HepG2 (cell line): ENCODE results near the gene SNX7. TPM values are rescaled to one million over a fixed set of nuclear protein-coding genes. Genes with fewer than 3 reads are reported as not detected.

ENCODE experiments used
- DMTF1 ChIP-seq: sonication (generic); formaldehyde crosslinking; IDR thresholded peaks from 2 replicates; pipeline ENCODE4 v1.4.0; 2020; ENCODE audit warnings: mild to moderate bottlenecking, missing genetic modification reagents
- DRAP1 ChIP-seq: IDR thresholded peaks from 2 replicates; pipeline ENCODE4 v1.6.1; 2016; ENCODE audit warnings: missing genetic modification reagents, missing compliant biosample characterization
- FUBP1 ChIP-seq: sonication (generic); formaldehyde crosslinking; IDR thresholded peaks from 2 replicates; pipeline ENCODE4 v1.5.1; 2020; ENCODE audit warnings: missing genetic modification reagents, mild to moderate bottlenecking, borderline replicate concordance
- GFI1 ChIP-seq: sonication (generic); formaldehyde crosslinking; IDR thresholded peaks from 2 replicates; pipeline ENCODE4 v1.5.0; 2020; ENCODE audit warnings: missing genetic modification reagents, mild to moderate bottlenecking, borderline replicate concordance
- KDM1A ChIP-seq: IDR thresholded peaks from 2 replicates; pipeline ENCODE4 v1.6.1; 2016; ENCODE audit warnings: missing compliant biosample characterization
- NCOA1 ChIP-seq: sonication (generic); formaldehyde crosslinking; IDR thresholded peaks from 2 replicates; pipeline ENCODE4 v1.9.0; 2021; ENCODE audit warnings: missing genetic modification reagents
- PHF21A ChIP-seq: sonication (generic); formaldehyde crosslinking; IDR thresholded peaks from 2 replicates; pipeline ENCODE4 v1.5.0; 2020; ENCODE audit warnings: mild to moderate bottlenecking, missing genetic modification reagents
- POGZ ChIP-seq: sonication (generic); formaldehyde crosslinking; IDR thresholded peaks from 2 replicates; pipeline ENCODE4 v1.4.0; 2020; ENCODE audit warnings: mild to moderate bottlenecking, missing genetic modification reagents
- PREB ChIP-seq: sonication (generic); formaldehyde crosslinking; IDR thresholded peaks from 2 replicates; pipeline ENCODE4 v1.4.0; 2020; ENCODE audit warnings: missing genetic modification reagents
- SALL1 ChIP-seq: sonication (generic); formaldehyde crosslinking; IDR thresholded peaks from 2 replicates; pipeline ENCODE4 v1.8.0; 2022; ENCODE audit warnings: mild to moderate bottlenecking, missing genetic modification reagents
- TFAP4 ChIP-seq: sonication (generic); IDR thresholded peaks from 2 replicates; pipeline ENCODE4 v1.6.1; 2016; ENCODE audit warnings: low read depth, borderline replicate concordance
- ZFP36L1 ChIP-seq: sonication (generic); formaldehyde crosslinking; IDR thresholded peaks from 2 replicates; pipeline ENCODE4 v1.8.0; 2022; ENCODE audit warnings: mild to moderate bottlenecking, missing genetic modification reagents, moderate library complexity
- ZNF256 ChIP-seq: sonication (generic); formaldehyde crosslinking; conservative IDR thresholded peaks from 2 replicates; pipeline ENCODE4 v1.4.0; 2020; ENCODE audit warnings: missing genetic modification reagents
- ZNF550 ChIP-seq: sonication (generic); formaldehyde crosslinking; IDR thresholded peaks from 2 replicates; pipeline ENCODE4 v1.4.0; 2020; ENCODE audit warnings: mild to moderate bottlenecking, missing genetic modification reagents, borderline replicate concordance
- ZNF609 ChIP-seq: sonication (generic); formaldehyde crosslinking; IDR thresholded peaks from 2 replicates; pipeline ENCODE4 v1.4.0; 2020; ENCODE audit warnings: mild to moderate bottlenecking, missing genetic modification reagents, borderline replicate concordance
- ZNF619 ChIP-seq: sonication (generic); formaldehyde crosslinking; IDR thresholded peaks from 2 replicates; pipeline ENCODE4 v1.4.0; 2020; ENCODE audit warnings: mild to moderate bottlenecking, missing genetic modification reagents
- ZNF629 ChIP-seq: sonication (generic); formaldehyde crosslinking; conservative IDR thresholded peaks from 2 replicates; pipeline ENCODE4 v1.5.0; 2020; ENCODE audit warnings: missing genetic modification reagents
- ZSCAN21 ChIP-seq: sonication (generic); formaldehyde crosslinking; IDR thresholded peaks from 2 replicates; pipeline ENCODE4 v1.8.0; 2022; ENCODE audit warnings: mild to moderate bottlenecking, missing genetic modification reagents, moderate library complexity, borderline replicate concordance
- polyA plus RNA-seq, 8 experiments: library from polyadenylated mRNA; depleted of rRNA in 3 of 8; stranded (reverse) in 7 of 8; unstranded in 1 of 8; fragments of >200 nt; fragmentation: Illumina TruSeq in 4 of 8; extraction: Trizol in 4 of 8; gene quantifications; 2 replicates each; pipeline versions ENCODE4 v1.2.1 to v1.2.3, GENCODE V29; 2011 to 2016; ENCODE audit warnings: low read depth in 4 of 8, missing spikeins in 1 of 8, mixed read lengths in 1 of 8; ENCODE audit not compliant: insufficient read depth in 1 of 8
- total RNA-seq, 5 experiments: library from RNA; depleted of rRNA; stranded (reverse); fragments of >200 nt; fragmentation: Illumina TruSeq; extraction: Trizol; gene quantifications; 2 replicates each; pipeline ENCODE4 v1.2.3, GENCODE V29; 2016; ENCODE audit warnings: low read depth in 1 of 5

The SNX7 gene
- total and polyA plus RNA-seq, 2 of the 13 experiments (the other 11 are each of a cell fraction or from before 2014, with no cell fraction given), result 14.3 to 33.5 TPM

GRCh38 chr1:98660940-98661543, 479 bp upstream of the SNX7 start (continued):
- TF ChIP-seq FUBP1 (CRISPR knock-in tag) (no peak), NCOA1 (CRISPR knock-in tag) (no peak), GFI1 (CRISPR knock-in tag) (no peak), PREB (CRISPR knock-in tag) (no peak), POGZ (no peak), ZNF550 (CRISPR knock-in tag) (no peak), KDM1A (CRISPR knock-in tag) (no peak), PHF21A (CRISPR knock-in tag) (no peak), TFAP4 (no peak), ZNF256 (CRISPR knock-in tag) (0 out of 2 replicates have a peak, but pooled peaks have one; percentile 37), SALL1 (CRISPR knock-in tag) (peak; percentile 46; the same call in 1 of the 2 replicates), ZFP36L1 (CRISPR knock-in tag) (no peak), ZNF609 (CRISPR knock-in tag) (no peak), ZSCAN21 (CRISPR knock-in tag) (no peak), DMTF1 (CRISPR knock-in tag) (no peak), ZNF619 (CRISPR knock-in tag) (no peak), DRAP1 (CRISPR knock-in tag) (no peak), ZNF629 (CRISPR knock-in tag) (no peak)
